IMR-90 (cell line): ENCODE results near the gene PEAK1.

Experiments
- CEBPB ChIP-seq: IDR thresholded peaks from 2 replicates; pipeline ENCODE4 v1.6.1; 2012; ENCODE audit warnings: low read depth, low read length, improper control_type of control experiment
- CHD1 ChIP-seq: IDR thresholded peaks from 2 replicates; pipeline ENCODE4 v1.6.1; 2012; ENCODE audit warnings: low read depth, low read length, improper control_type of control experiment
- CTCF ChIP-seq: conservative IDR thresholded peaks from 2 replicates; pipeline ENCODE4 v1.5.1; 2012; ENCODE audit warnings: mild to moderate bottlenecking, low read depth, low read length, improper control_type of control experiment
- FOS ChIP-seq: fragments of 150-350 bp; IDR thresholded peaks from 2 replicates; pipeline ENCODE4 v1.6.1; 2016; ENCODE audit warnings: low read depth, low read length
- MAFK ChIP-seq: IDR thresholded peaks from 2 replicates; pipeline ENCODE4 v1.6.1; 2012; ENCODE audit warnings: low read depth, low read length, improper control_type of control experiment
- MAZ ChIP-seq: IDR thresholded peaks from 2 replicates; pipeline ENCODE4 v1.6.1; 2012; ENCODE audit warnings: low read depth, mild to moderate bottlenecking, low read length, improper control_type of control experiment, moderate library complexity, borderline replicate concordance
- MXI1 ChIP-seq: IDR thresholded peaks from 2 replicates; pipeline ENCODE4 v1.6.1; 2012; ENCODE audit warnings: low read depth, mild to moderate bottlenecking, low read length, moderate library complexity, borderline replicate concordance
- POLR2A ChIP-seq: IDR thresholded peaks from 2 replicates; pipeline ENCODE4 v1.6.1; 2012; ENCODE audit warnings: mild to moderate bottlenecking, low read depth, low read length
- RAD21 ChIP-seq: IDR thresholded peaks from 2 replicates; pipeline ENCODE4 v1.6.1; 2012; ENCODE audit warnings: low read length, improper control_type of control experiment
- RFX5 ChIP-seq: IDR thresholded peaks from 2 replicates; pipeline ENCODE4 v1.8.0; 2012; ENCODE audit warnings: low read depth, mild to moderate bottlenecking, low read length, moderate library complexity
- TF ChIP-seq, protein P1 (sequence below): fragments of 150-350 bp; IDR thresholded peaks from 2 replicates; pipeline ENCODE4 v1.6.1; 2017; ENCODE audit warnings: mild to moderate bottlenecking, antibody characterized with exemption, low read length, low read depth

- TF ChIP-seq CTCF (no peak), RAD21 (no peak), MXI1 (no peak), POLR2A (no peak), FOS (no peak), MAFK (no peak), CHD1 (no peak), RFX5 (no peak), CEBPB (no peak), MAZ (no peak)
- TF ChIP-seq, protein P1, sequence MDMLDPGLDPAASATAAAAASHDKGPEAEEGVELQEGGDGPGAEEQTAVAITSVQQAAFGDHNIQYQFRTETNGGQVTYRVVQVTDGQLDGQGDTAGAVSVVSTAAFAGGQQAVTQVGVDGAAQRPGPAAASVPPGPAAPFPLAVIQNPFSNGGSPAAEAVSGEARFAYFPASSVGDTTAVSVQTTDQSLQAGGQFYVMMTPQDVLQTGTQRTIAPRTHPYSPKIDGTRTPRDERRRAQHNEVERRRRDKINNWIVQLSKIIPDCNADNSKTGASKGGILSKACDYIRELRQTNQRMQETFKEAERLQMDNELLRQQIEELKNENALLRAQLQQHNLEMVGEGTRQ, result no peak
Measured at GRCh38 chr15:77400258-77400657, 19.6 kb downstream of the PEAK1 start.
